H7 (cell line): ENCODE measurements around the gene MRM2. TPM values are rescaled to one million over a fixed set of nuclear protein-coding genes. Genes with fewer than 3 reads are reported as not detected.

Experiments used
- DNase-seq: peaks from one replicate; pipeline ENCODE4 v3.0.0; 2012
- H3K27me3 ChIP-seq: 2 replicates; pipeline ENCODE4 v1.6.0; 2011; ENCODE audit warnings: mild to moderate bottlenecking, low read length; ENCODE audit not compliant: control insufficient read depth, insufficient read depth
- H3K36me3 ChIP-seq: replicated peaks from 2 replicates; pipeline ENCODE4 v1.5.1; 2011; ENCODE audit warnings: low read length; ENCODE audit not compliant: control insufficient read depth, insufficient read depth
- H3K4me3 ChIP-seq: 2 replicates; pipeline ENCODE4 v1.5.1; 2011; ENCODE audit warnings: low read depth, mild to moderate bottlenecking, control low read depth, low read length, moderate library complexity; ENCODE audit not compliant: insufficient read depth
- total RNA-seq: library from RNA; depleted of rRNA; stranded (reverse); fragments of >200 nt; shearing (Covaris generic); gene quantifications from 2 replicates; pipeline ENCODE4 v1.2.3, GENCODE V29; 2014

Gene MRM2
- total RNA-seq, 1 experiment from 2014 or later: 32.6 TPM

- H3K4me3 ChIP-seq: no peak overlapping the region
Measured at GRCh38 chr7:2257651-2258050, 15.6 kb upstream of the MRM2 start.

DNA sequence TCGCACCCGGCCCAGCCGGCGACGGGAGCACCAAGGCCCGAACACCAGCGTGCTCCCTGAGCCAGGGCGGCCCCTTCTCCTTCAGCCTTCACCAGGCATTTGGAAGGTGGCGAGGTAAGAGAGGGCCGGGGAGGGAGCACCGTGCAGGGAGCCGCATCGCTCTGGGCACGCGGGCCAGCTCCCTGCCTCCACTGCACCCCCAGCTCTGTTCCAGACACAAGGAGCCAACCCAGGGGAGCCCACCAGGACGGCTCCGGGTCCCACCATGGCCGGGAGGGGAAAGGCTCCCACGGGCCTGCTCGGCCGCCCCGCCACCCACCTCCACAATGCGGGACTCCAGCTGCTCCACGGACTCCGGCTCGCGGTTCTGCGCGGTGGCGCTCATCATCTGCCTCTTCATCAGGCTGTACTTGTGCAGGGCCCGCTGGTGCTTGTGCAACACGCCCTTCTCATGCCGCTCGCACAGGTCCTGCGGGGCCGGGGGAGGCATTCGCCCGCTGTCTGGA is 15.1 kb upstream of the MRM2 start:
- Histone ChIP-seq H3K4me3 (no peak overlapping the region), H3K36me3 (no peaks in the 10 kb centered on the region)
- peak; percentile 63 for DNase-seq

More at GRCh38 chr7:2257651-2258050, 15.6 kb upstream of the MRM2 start:
- no peaks in the 10 kb centered on the region; the same call in 1 of the 2 replicates for H3K36me3 ChIP-seq
- DNase-seq: peak; percentile 62
- H3K27me3 ChIP-seq: no peaks in the 10 kb centered on the region

GRCh38 chr7:2256306-2257045 is 14.5 kb upstream of the MRM2 start:
- Histone ChIP-seq H3K4me3 (no peak overlapping the region), H3K27me3 (no peaks in the 10 kb centered on the region), H3K36me3 (peaks cover 2% of the 10 kb centered on the region)
- DNase-seq: peak; percentile 60

More for the DNA sequence above, 15.1 kb upstream of the MRM2 start:
- no peaks in the 10 kb centered on the region for H3K27me3 ChIP-seq

GRCh38 chr7:2255145-2256139 is 13.4 kb upstream of the MRM2 start:
- Histone ChIP-seq H3K36me3 (peaks cover 3% of the 10 kb centered on the region), H3K27me3 (no peaks in the 10 kb centered on the region), H3K4me3 (no peak overlapping the region)
- peak; percentile 67 for DNase-seq

DNA sequence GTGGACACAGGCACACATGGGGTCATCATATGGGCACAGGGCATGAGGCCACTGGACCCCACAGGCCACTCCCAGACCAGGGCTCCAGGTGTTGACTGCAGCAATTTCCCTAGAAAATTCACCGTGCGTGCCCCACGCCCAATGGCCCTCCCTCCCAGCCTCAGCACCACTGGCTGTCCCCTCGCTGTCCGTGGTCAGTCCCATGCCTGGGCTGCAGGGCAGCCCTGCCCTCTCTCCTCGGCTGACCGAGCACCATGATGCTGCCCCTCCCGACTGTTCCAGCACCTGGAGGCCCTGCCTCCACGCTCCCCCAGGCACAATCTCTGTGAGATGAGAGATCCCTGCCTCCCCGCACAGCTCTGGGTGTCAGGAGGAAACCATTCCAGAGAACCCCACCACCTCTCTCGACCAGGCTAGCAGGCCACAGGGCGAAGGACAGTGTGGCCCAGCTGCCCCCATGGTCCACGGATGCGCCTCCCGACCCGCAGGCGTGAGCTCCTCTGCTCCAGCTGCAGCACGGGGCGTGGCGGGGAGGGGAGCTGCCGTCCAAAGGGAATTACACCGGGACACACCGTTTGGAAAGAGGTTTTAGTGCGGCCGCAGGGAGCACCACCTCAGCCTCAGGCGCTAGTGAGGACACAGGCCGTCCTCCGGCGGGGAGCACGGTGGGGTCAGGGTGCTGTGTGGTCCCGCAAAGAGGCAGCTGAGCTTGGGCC is 12.6 kb upstream of the MRM2 start:
- DNase-seq: peak; percentile 58
- Histone ChIP-seq H3K27me3 (no peaks in the 10 kb centered on the region), H3K4me3 (no peak overlapping the region), H3K36me3 (peaks cover 3% of the 10 kb centered on the region)

DNA sequence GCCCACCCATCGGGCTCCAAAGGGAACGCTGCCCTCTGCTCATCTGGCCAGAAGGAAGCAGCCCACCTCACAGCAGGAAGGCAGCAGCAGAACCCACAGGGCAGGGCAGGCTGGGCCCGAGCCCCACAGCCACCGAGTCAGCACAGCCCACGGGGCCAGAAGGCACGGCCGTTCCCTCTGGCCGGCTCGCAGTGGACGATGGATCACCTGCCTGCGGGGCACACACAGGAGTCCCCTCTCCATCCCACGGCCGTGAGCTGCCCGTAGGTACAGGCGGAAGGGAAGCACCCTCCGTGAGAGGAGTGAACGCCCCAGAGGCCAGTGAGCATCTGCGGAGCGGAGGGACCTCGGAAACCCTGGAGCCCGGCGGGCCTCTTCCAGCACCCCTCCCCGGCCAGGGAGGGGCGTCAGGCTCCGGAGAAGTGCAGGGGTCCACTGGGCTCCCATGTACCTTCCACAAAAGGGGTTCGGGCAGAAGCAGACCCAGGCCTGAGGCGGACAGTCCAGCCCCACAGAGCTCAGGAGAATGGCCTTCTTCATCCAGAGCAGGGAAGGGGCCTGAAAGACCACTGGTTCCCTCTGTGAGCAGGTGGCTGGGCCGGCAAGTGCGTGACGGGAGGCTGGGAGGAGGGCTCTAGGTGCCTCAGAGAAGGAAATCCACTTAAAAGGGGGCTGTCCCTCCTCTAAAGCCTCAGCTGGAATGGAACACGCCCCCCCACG is 11.7 kb upstream of the MRM2 start:
- Histone ChIP-seq H3K36me3 (peaks cover 3% of the 10 kb centered on the region), H3K4me3 (no peak overlapping the region), H3K27me3 (no peaks in the 10 kb centered on the region)
- DNase-seq: peak; percentile 59

GRCh38 chr7:2253021-2253420 is 11.0 kb upstream of the MRM2 start:
- no peak for DNase-seq
- H3K27me3 ChIP-seq: no peaks in the 10 kb centered on the region
- H3K36me3 ChIP-seq: peaks cover 3% of the 10 kb centered on the region
- no peak overlapping the region for H3K4me3 ChIP-seq

GRCh38 chr7:2251841-2252771 is 10.1 kb upstream of the MRM2 start:
- peak; percentile 77 for DNase-seq
- no peak overlapping the region for H3K4me3 ChIP-seq
- no peaks in the 10 kb centered on the region for H3K27me3 ChIP-seq
- H3K36me3 ChIP-seq: peaks cover 3% of the 10 kb centered on the region

- no peak overlapping the region for H3K4me3 ChIP-seq
- peaks cover 3% of the 10 kb centered on the region for H3K36me3 ChIP-seq
- DNase-seq: no peak
- no peaks in the 10 kb centered on the region for H3K27me3 ChIP-seq
Measured at GRCh38 chr7:2251381-2251780, 9.4 kb upstream of the MRM2 start.

GRCh38 chr7:2249744-2250323 is 7.8 kb upstream of the MRM2 start:
- H3K4me3 ChIP-seq: no peak overlapping the region
- H3K36me3 ChIP-seq: peaks cover 7% of the 10 kb centered on the region
- DNase-seq: no peak
- no peaks in the 10 kb centered on the region for H3K27me3 ChIP-seq

GRCh38 chr7:2248984-2249694 is 7.1 kb upstream of the MRM2 start:
- Histone ChIP-seq H3K27me3 (no peaks in the 10 kb centered on the region), H3K4me3 (no peak overlapping the region), H3K36me3 (peaks cover 7% of the 10 kb centered on the region)
- DNase-seq: no peak
